NCI-H1092 (cell line): ENCODE results near the gene B9D1.

Source experiments
- DNase-seq: peaks from one replicate; lab custom pipeline; 2025; lab: John Stamatoyannopoulos, UW

The B9D1 gene

DNA sequence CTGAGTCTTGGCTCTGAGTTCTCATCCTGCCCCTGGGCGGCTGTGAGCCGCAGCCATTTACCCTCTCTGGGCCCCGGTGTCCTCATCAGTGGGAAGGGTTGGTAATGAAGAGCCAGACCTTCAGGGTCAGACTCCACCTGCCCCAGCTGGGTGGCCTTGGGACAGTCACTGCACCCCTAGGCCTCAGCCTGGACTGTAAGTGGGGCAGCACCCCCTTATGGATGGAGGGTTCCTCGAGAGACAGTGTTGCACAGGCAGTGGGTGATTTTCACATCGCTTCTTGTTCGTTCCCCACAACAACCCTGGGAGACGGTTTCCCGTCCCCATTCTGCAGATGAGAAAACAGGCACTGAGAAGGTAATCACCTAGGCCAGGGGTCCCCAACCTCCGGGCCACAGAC is 60.5 kb downstream of the B9D1 start:
- DNase-seq = no peak

DNA sequence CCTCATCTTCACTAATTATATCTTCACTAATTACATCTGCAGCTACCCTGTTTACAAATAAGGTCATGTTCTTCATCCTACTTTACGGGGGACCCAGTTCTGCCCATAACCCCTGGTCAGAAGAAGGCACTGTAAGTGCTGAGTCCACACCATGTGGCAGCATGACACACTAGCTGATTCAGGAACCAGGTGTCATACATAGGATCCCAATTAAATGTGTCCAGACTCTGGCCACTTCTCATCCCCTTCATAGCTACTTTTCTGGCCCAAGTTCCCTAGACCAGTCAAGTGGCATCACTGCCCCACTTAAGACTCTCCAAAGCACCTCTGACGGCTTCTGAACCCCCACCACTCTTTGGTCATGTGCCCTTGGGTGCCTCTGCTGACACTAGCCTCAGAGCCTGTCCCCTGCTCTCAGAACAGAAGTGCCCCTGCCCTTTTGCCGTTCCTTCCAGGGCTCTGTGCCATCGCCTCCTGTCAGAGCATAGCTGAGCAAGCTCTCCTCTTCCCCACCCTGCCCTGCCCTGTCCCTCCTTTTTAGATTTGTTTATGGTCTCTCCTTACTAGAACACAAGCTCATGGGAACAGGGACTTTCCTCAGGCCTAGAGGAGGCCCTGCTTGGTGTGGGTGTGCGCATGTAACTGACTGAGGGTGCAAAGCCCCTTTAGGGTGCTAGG is 61.1 kb downstream of the B9D1 start:
- no peak for DNase-seq

DNA sequence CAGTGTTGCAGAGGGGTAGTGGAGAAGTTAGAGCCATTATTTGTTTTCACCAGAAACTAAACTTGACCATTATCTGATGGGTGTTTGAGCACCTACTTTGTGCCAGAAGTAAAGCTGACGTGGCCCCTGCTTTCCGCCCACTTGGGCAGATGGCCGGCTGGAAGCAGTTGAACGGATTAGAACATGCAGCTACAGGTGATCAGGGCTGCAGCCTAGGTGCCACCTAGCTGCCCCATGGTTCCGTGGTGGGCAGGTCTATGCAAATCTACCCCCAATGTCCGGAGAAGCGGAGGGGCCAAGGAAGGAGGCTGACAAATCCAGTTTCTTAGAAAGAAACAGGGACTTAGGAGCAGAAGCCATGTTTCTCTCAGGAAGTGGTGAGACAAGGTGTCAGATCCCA is 62.7 kb downstream of the B9D1 start:
- no peak for DNase-seq

DNA sequence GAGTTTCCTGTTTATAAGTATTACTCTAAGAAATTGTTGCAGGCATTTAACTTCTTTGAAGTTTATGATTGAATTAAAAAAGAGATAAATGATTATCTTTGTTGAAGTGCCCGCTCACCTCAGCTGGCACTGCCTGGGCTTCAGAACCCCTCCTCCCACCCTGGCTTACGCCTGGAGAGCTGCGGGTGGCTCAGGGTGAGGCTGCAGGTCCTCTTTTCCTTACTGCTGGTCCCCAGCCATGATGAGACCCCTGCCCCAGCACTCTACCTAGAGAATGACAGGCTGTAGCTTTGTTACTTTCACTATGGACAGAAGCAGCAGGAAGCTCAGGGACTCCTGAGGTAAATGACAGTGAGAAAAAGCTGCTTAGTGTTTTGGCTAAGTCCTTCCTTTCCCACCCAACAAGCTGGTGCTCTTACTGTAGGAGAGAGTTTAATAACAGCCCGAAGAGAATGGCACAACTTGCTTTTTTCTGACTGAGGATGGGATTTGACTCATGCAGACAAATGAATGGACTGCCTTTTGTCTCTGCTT is 63.2 kb downstream of the B9D1 start:
- DNase-seq = no peak

DNA sequence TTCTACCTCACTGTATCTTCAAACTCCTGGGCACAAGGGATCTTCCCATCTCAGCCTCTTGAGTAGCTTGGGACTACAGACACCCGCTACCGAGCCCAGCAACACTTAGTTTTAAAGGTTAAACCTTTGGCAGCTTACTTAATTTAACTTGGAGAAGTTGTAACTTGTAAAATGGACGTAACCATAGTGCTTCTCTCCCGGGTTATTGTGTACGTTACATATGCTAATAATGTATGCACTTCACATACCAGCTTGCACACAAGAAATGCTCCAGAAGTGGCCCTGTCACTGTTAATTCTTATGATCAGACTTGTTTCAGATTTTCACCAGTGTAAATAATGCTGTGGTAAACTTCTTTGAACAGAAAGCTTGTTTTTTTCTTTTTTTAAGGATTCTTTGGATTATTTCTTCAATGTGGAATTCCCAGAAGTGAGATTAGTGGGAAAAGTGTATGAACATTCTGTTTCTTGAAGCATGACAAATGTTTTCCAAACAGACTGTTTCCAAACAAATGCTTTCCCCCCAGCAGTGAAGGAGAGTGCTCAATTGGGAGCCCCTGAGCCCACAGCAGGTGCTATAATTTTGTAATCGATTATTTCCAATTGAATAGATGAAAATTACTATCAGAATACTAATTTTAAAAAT is 63.8 kb downstream of the B9D1 start:
- no peak for DNase-seq

DNA sequence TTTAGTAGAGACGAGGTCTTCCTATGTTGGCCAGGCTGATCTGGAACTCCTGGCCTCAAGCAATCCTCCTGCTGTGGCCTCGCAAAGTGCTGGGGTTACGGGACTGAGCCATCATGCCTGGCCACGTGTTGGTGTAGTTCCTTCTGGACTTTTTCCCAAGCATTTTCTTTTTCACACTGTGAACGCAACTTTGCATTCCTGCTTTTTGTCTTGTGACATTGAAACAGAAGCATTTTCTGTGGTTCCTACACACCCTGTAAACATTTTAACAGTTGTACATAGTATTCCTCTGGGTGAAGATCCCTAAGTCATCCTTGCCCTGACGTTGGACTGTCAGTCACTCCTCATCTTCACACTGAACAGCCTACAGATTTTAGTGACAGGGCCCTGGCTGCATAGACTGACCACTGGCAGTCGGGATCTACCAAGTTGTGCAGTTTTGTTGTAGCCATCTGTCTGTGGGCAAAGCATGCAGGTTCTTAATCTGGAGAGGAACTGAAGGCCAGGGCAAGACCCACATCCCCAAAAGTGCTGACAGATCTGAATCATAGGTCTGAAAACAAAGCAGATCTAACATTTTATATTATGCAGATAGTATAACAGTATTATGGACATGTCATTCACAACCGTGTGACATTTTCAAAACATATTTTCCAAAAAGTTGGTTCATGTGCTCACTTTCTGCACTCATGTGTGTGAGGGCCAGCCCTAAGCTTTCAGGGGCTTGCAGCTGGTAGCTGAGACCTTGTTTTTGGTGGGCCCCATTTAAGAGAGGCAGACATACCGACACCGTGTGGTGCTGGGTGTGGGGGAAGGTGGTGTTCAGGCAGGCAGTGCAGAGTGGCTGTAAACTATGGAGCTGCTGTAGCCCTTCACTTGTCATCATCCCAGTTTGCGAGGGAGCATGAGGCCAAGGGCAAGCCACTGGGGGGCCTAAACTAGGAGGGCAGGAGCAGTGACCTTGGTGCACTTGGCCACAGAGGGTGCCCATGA is 65.4 kb downstream of the B9D1 start:
- DNase-seq = no peak

DNA sequence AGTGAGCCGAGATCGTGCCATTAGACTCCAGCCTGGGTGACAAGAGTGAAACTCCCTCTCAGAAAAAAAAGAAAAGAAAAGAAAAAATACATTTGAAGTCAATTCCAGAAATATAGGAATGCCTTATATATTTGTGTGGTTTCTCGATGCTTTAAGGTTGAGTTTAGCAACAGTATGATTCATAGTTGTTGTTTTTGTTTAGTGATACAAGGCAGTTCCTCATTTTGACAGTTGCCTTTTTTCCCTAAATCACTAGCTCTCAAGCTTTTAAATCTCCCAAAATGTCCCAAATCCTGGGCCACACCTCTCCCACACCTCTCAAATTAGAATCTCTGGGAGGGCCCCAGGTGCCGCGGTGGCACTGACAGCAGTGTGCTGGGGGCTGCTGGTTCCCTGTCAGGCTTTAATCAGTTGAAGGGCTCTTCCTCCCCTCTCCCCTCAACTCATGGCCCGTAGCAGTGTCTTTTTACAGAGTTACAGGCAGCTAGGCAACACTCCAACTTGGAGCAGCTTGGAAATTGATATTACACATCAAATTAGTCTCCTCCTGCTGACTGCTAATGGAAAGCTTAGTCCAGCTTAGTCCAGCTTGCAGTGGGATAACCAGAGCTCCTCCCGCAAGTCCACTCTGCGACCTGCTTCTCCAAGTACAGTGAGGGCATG is 66.9 kb downstream of the B9D1 start:
- DNase-seq = no peak

DNA sequence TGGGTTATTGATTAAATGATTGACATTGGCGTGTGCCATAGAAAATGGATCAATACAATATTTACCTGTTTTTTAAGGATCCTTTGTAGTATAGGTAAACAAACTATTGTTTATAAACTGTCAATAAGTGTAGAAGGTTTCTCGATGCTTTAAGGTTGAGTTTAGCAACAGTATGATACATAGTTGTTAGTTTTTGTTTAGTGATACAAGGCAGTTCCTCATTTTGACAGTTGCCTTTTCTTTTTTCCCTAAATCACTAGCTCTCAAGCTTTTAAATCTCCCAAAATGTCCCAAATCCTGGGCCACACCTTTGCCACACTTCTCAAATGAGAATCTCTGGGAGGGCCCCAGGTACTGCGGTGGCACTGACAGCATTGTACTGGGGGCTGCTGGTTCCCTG is 68.1 kb downstream of the B9D1 start:
- DNase-seq = no peak
